Measurements from ENCODE around the gene APAF1.

DNA sequence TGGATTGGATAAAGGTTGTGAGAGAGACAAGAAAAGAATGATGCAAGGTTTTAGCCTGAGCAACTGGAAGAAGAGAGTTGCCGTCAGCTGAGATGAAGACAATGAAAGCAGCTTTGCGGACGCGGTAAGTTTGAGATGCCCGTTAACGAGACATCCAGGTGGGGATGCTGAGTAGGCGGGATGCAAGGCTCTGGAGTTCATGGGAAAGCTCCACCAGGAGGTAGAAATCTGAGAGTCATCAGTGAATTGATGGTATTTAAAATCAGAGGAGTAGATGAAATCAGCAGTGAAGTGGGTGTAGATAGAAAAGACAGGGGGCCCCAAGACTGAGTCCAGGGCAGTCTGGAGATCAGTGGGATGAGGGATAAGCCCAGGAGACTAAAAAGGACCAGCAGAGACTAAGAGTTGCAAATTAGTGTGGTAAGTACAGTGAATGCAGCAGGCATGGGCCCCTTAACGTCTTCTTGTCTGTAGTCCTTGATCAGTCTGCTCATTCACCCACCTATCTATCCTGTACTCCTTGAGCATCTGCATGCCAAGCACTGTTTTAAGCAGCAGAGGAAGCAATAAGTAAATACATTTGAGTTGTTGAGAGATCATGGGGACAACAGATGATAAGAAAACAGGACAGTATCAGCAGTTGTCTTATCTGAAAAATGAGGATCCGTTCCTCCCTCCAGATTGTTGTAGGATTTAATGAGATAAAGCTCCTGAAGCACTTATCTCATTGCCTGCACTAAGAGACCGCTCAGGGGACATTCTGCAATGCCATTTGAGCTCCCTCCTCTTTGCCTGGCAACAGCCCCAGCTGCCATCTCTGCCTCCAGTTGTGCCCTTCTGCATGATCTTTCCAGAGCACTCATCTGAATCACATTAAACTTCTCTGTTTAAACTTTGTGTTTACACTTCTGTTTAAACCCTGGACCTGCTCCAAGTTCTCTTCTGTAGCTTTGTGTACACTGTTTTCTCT, 91.5 kb downstream of the APAF1 start:
- TF ChIP-seq EGR1 (IDR thresholded peaks at IDR 0.05) (no peak), TAF1 (IDR thresholded peaks at IDR 0.05; ENCODE audit: low read depth) (no peak), YY1 (IDR thresholded peaks at IDR 0.05; ENCODE audit: low read depth) (no peak), FOXM1 (IDR thresholded peaks at IDR 0.05; ENCODE audit: borderline replicate concordance, low read depth) (no peak)
